Hindlimb muscle (tissue), 1 donor: ENCODE data around the gene GALNT6. TPM values are rescaled to one million over a fixed set of nuclear protein-coding genes. Genes with fewer than 3 reads are reported as not detected.
"Not testable (repeated sequence)": the region's sequence is repeated elsewhere in the genome, so short reads cannot be mapped to it uniquely, and the experiment has no call there.

Experiments used
- DNase-seq: peaks from one replicate; pipeline ENCODE4 v3.0.0-alpha.2; 2013
- polyA plus RNA-seq: library from polyadenylated mRNA; unstranded; fragments of 120-200 nt; gene quantifications from one replicate; pipeline ENCODE4 v1.2.1, GENCODE V29; 2013; ENCODE audit not compliant: insufficient read length

Gene GALNT6
- polyA plus RNA-seq, 1 donor, result 0.57 TPM

GRCh38 chr12:51320311-51320694 lies 70.9 kb downstream of the GALNT6 start:
- no peak for DNase-seq

- no peak for DNase-seq
Observed at GRCh38 chr12:51318846-51319599, 72.2 kb downstream of the GALNT6 start.

DNA sequence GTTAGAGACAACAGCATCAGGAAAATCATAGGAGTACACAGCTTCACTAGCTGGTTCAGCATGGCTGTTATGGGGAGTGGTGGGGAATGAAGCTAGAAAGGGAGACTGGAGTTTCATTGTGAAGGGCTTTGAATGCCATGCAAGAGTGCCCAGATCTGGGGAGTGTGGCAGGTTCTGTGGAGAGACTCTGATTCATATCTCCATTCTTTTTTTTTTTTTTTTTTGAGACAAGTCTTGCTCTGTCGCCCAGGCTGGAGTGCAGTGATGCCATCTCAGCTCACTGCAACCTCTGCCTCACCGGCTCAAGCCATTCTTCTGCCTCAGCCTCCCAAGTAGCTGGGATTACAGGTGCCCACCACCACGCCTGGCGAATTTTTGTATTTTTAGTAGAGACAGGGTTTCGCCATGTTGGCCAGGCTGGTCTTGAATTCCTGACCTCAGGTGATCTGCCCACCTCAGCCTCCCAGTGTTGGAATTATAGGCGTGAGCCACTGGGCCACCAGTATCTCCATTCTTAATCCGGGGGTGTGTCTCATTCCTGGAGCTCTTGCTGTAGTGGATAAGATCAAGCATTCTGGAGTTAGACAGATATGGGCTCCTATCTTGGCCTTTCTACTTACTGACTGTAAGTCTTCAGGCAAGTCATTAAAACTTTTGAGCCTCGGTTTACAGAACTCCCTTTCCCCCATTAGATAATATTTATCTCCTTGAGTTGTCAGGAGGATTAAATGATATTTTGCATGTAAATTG lies 73.0 kb downstream of the GALNT6 start:
- DNase-seq, result not testable (repeated sequence)

DNA sequence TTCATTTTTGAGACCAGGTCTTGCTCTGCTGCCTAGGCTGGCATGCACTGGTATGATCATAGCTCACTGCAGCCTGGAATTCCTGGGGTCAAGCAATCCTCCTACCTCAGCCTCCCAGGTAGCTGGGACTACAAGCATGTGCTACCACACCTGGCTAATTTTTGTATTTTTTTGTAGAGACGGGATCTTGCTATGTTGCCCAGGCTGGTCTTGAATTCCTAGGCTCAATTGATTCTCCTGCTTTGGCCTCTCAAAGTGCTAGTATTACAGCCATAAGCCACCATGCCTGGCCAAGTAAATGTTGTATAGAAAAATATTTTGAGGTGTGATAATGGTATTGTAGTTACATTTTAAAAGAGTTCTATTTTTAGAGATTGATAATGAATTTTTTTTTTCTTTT lies 79.8 kb downstream of the GALNT6 start:
- DNase-seq, result no peak

GRCh38 chr12:51307655-51308593 lies 83.3 kb downstream of the GALNT6 start:
- DNase-seq, result no peak

GRCh38 chr12:51306507-51306906 lies 84.7 kb downstream of the GALNT6 start:
- DNase-seq, result no peak

Other genes with a start within 250 kb of the GALNT6 start
- 41.5 TPM for gene TFCP2, start 218.3 kb downstream of the GALNT6 start, polyA plus RNA-seq
- 10.1 TPM for gene POU6F1, start 173.3 kb downstream of the GALNT6 start, polyA plus RNA-seq
- 77.8 TPM for gene DAZAP2, start 152.6 kb downstream of the GALNT6 start, polyA plus RNA-seq
- gene SMAGP, start 121.0 kb downstream of the GALNT6 start, polyA plus RNA-seq, result 5.8 TPM
- 3.0 TPM for gene BIN2, start 67.2 kb downstream of the GALNT6 start, polyA plus RNA-seq
- not detected for gene CELA1, start 44.7 kb downstream of the GALNT6 start, polyA plus RNA-seq
- 1.4 TPM for gene SLC4A8, start 33.4 kb upstream of the GALNT6 start, polyA plus RNA-seq
- gene SCN8A, start 199.8 kb upstream of the GALNT6 start, polyA plus RNA-seq, result 0.25 TPM